ENCODE data around the gene GPD2.
A peak's percentile ranks its signal among the peaks of the same experiment; 100 is the strongest.

Gene GPD2

GRCh38 chr2:156576005-156576404 is 139.8 kb downstream of the GPD2 start:
- ATAC-seq, result no peak; the same call in 2 of the 3 replicates
- TF ChIP-seq TOX (CRISPR knock-in tag; IDR thresholded peaks at IDR 0.05; ENCODE audit: borderline replicate concordance) (no peak), TCF4 (CRISPR knock-in tag; IDR thresholded peaks at IDR 0.05; ENCODE audit: borderline replicate concordance) (peak; percentile 93), POU6F1 (CRISPR knock-in tag; IDR thresholded peaks at IDR 0.05; ENCODE audit: borderline replicate concordance, low read depth) (no peak), ZNF8 (CRISPR knock-in tag; IDR thresholded peaks at IDR 0.05) (peak; percentile 45; the same call in 1 of the 2 replicates), TSHZ2 (CRISPR knock-in tag; IDR thresholded peaks at IDR 0.05) (0 out of 2 replicates have a peak, but pooled peaks have one; percentile 70)

- ATAC-seq, result no peak
- no peak for TF ChIP-seq CREB5 (CRISPR knock-in tag; IDR thresholded peaks at IDR 0.05; ENCODE audit: low read depth)
- TF ChIP-seq ZFP30 (CRISPR knock-in tag; IDR thresholded peaks at IDR 0.05), result no peak
- TF ChIP-seq RARB (CRISPR knock-in tag; IDR thresholded peaks at IDR 0.05), result no peak
- TF ChIP-seq TSHZ2 (CRISPR knock-in tag; IDR thresholded peaks at IDR 0.05), result no peak
- no peak for TF ChIP-seq ZNF8 (CRISPR knock-in tag; IDR thresholded peaks at IDR 0.05)
- TF ChIP-seq PATZ1 (CRISPR knock-in tag; IDR thresholded peaks at IDR 0.05; ENCODE audit: borderline replicate concordance), result no peak
- TF ChIP-seq BACH2 (CRISPR knock-in tag; IDR thresholded peaks at IDR 0.05; ENCODE audit: borderline replicate concordance), result no peak
- TF ChIP-seq ZC3H10 (CRISPR knock-in tag; IDR thresholded peaks at IDR 0.05), result no peak
Observed at GRCh38 chr2:156580501-156580900, 144.3 kb downstream of the GPD2 start.

GRCh38 chr2:156581280-156581679 is 145.1 kb downstream of the GPD2 start:
- TF ChIP-seq SNAI2 (CRISPR knock-in tag; IDR thresholded peaks at IDR 0.05) (no peak), ZFP3 (CRISPR knock-in tag; IDR thresholded peaks at IDR 0.05) (no peak), GLIS3 (CRISPR knock-in tag; IDR thresholded peaks at IDR 0.05) (no peak), TSHZ2 (CRISPR knock-in tag; IDR thresholded peaks at IDR 0.05) (no peak), ISL1 (CRISPR knock-in tag; IDR thresholded peaks at IDR 0.05) (no peak), ZFP30 (CRISPR knock-in tag; IDR thresholded peaks at IDR 0.05) (no peak), TOX (CRISPR knock-in tag; IDR thresholded peaks at IDR 0.05; ENCODE audit: borderline replicate concordance) (no peak), ZNF70 (CRISPR knock-in tag; IDR thresholded peaks at IDR 0.05) (no peak)
- ATAC-seq, result no peak

Measured in SK-N-SH treated with all-trans-retinoic acid at 6 μM for 48 hours (cell line).